Measurements from ENCODE around the gene ACP4. TPM values are rescaled to one million over a fixed set of nuclear protein-coding genes. Genes with fewer than 3 reads are reported as not detected.

ACP4 gene
- polyA plus RNA-seq, 1 donor (not counting 4 experiments of a cell fraction or from before 2014, with no cell fraction given): not detected

DNA sequence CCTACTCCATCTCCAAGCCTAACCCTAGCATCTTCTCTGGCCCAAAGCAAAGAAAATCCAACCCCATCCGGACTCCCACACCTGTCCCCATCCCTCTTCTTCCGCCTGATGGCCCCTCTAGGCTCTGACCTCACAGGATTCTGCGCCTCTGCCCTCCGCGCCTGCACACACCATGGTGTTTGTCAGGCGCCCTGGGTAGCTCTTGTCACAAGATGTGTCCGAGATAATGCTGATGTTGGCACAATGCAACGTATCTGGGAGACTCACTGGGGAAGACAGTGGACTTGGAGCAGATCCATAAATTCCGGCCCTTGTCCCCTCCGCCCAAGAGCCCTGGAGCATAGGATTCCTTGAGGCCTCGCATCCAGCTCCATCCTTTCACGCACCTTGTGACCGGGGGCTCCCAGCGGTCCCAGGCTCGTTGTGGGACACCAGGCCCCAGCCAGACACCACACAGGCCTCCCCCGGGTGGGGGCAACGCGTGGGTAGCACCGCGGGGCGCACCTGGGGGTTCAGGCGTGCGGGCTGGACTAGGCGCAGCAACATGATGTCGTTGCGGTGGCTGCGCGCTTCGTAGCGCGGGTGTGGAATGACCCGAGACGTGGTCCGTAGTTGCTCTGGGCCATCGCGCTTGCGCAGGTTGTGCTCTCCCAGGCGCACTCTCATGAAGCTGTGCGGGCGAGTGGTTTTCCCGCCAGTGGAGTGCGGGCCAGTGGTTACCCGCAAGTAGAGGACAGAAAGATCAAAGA lies 36.5 kb downstream of the ACP4 start:
- H4K20me1 ChIP-seq (ENCODE audit: control insufficient read depth, extremely low read depth, insufficient read depth, low read length): no peaks in the 10 kb centered on the region
- no peak overlapping the region for H3K4me2 ChIP-seq (ENCODE audit: control insufficient read depth, extremely low read depth, insufficient read depth, low read depth, low read length)
- no peak overlapping the region for H2AFZ ChIP-seq (ENCODE audit: control insufficient read depth, low read length)
- no peak overlapping the region for H3K27ac ChIP-seq (ENCODE audit: control insufficient read depth, insufficient read depth, low read length)
- DNase-seq (ENCODE audit: low read depth, low spot score): no peak
- H3K79me2 ChIP-seq (ENCODE audit: control insufficient read depth, insufficient read depth, low read length): no peaks in the 10 kb centered on the region
- no peaks in the 10 kb centered on the region for H3K9me3 ChIP-seq (ENCODE audit: control insufficient read depth, low read depth, low read length)
- H3K27me3 ChIP-seq (ENCODE audit: control insufficient read depth, extremely low read depth, insufficient read depth, low read length): peaks cover 13% of the 10 kb centered on the region
- no peaks in the 10 kb centered on the region for H3K9me1 ChIP-seq (ENCODE audit: control insufficient read depth, extremely low read depth, insufficient read depth, low read length)
- no peaks in the 10 kb centered on the region for H3K4me1 ChIP-seq (ENCODE audit: control insufficient read depth, extremely low read depth, insufficient read depth, low read length)
- dilution Hi-C loops (cut with MboI; ENCODE audit: extremely low pct_ligation_motif_present, low sequenced_read_pairs): no loop called here
- FAIRE-seq: no peak
- H3K36me3 ChIP-seq (ENCODE audit: control insufficient read depth in 2 of 2, extremely low read depth in 1 of 2, insufficient read depth in 2 of 2, low read length in 2 of 2): no peaks in the 10 kb centered on the region
- no peak overlapping the region for H3K9ac ChIP-seq (ENCODE audit: control insufficient read depth, extremely low read depth, insufficient read depth, low read length)
- TF ChIP-seq EZH2 (IDR thresholded peaks at IDR 0.05; ENCODE audit: low read length) (no peak), CTCF (optimal IDR thresholded peaks at IDR 0.05 in 1 of 3, IDR thresholded peaks at IDR 0.05 in 1 of 3, conservative IDR thresholded peaks at IDR 0.05 in 1 of 3; ENCODE audit: extremely low read depth in 1 of 3, insufficient read depth in 2 of 3, low read length in 3 of 3) (no peak)
- no peak overlapping the region for H3K4me3 ChIP-seq (ENCODE audit: control insufficient read depth in 2 of 3, extremely low read depth in 1 of 3, insufficient read depth in 2 of 3, low read depth in 1 of 3, low read length in 3 of 3)

GRCh38 chr19:50827476-50827875 lies 37.3 kb downstream of the ACP4 start:
- dilution Hi-C loops (cut with MboI; ENCODE audit: extremely low pct_ligation_motif_present, low sequenced_read_pairs): no loop called here
- peaks cover 5% of the 10 kb centered on the region for H3K27me3 ChIP-seq (ENCODE audit: control insufficient read depth, extremely low read depth, insufficient read depth, low read length)
- FAIRE-seq (no peak), DNase-seq (ENCODE audit: low read depth, low spot score) (no peak)
- TF ChIP-seq CTCF (optimal IDR thresholded peaks at IDR 0.05 in 1 of 3, IDR thresholded peaks at IDR 0.05 in 1 of 3, conservative IDR thresholded peaks at IDR 0.05 in 1 of 3; ENCODE audit: extremely low read depth in 1 of 3, insufficient read depth in 2 of 3, low read length in 3 of 3) (no peak), EZH2 (IDR thresholded peaks at IDR 0.05; ENCODE audit: low read length) (no peak)
- no peaks in the 10 kb centered on the region for H3K9me1 ChIP-seq (ENCODE audit: control insufficient read depth, extremely low read depth, insufficient read depth, low read length)
- H3K9ac ChIP-seq (ENCODE audit: control insufficient read depth, extremely low read depth, insufficient read depth, low read length): no peak overlapping the region
- no peak overlapping the region for H3K4me3 ChIP-seq (ENCODE audit: control insufficient read depth in 2 of 3, extremely low read depth in 1 of 3, insufficient read depth in 2 of 3, low read depth in 1 of 3, low read length in 3 of 3)
- H3K79me2 ChIP-seq (ENCODE audit: control insufficient read depth, insufficient read depth, low read length): no peaks in the 10 kb centered on the region
- H3K27ac ChIP-seq (ENCODE audit: control insufficient read depth, insufficient read depth, low read length): no peak overlapping the region
- H3K4me2 ChIP-seq (ENCODE audit: control insufficient read depth, extremely low read depth, insufficient read depth, low read depth, low read length): no peak overlapping the region
- no peaks in the 10 kb centered on the region for H4K20me1 ChIP-seq (ENCODE audit: control insufficient read depth, extremely low read depth, insufficient read depth, low read length)
- no peaks in the 10 kb centered on the region for H3K9me3 ChIP-seq (ENCODE audit: control insufficient read depth, low read depth, low read length)
- no peak overlapping the region for H2AFZ ChIP-seq (ENCODE audit: control insufficient read depth, low read length)
- H3K4me1 ChIP-seq (ENCODE audit: control insufficient read depth, extremely low read depth, insufficient read depth, low read length): no peaks in the 10 kb centered on the region
- no peaks in the 10 kb centered on the region for H3K36me3 ChIP-seq (ENCODE audit: control insufficient read depth in 2 of 2, extremely low read depth in 1 of 2, insufficient read depth in 2 of 2, low read length in 2 of 2)

Data from keratinocyte (primary cell).